Activated CD4-positive, alpha-beta T cell treated with anti-CD3 and anti-CD28 coated beads, Interleukin-2, amount 50 U/mL, for 48 hours (primary cell): ENCODE results near the gene SYTL4.

ENCODE experiments used
- DNase-seq, 2 experiments: peaks; one replicate each; pipeline ENCODE4 v3.0.0-alpha.2; 2020

SYTL4 gene

GRCh38 chrX:100687546-100687945 lies 44.4 kb downstream of the SYTL4 start:
- DNase-seq: no peak

GRCh38 chrX:100687128-100687527 lies 44.8 kb downstream of the SYTL4 start:
- peak; percentile 2 to 9 for DNase-seq

GRCh38 chrX:100685997-100686305 lies 46.0 kb downstream of the SYTL4 start:
- no peak for DNase-seq

- DNase-seq: peak; percentile 62 to 68
These were observed 46.5 kb downstream of the SYTL4 start for GRCh38 chrX:100685284-100685996.

- DNase-seq: no peak
These were observed 49.0 kb downstream of the SYTL4 start for GRCh38 chrX:100682939-100683338.

- DNase-seq: no peak
These were observed 50.3 kb downstream of the SYTL4 start for GRCh38 chrX:100681599-100681998.

GRCh38 chrX:100680756-100681155 lies 51.2 kb downstream of the SYTL4 start:
- no peak for DNase-seq

- DNase-seq: no peak
These were observed 54.2 kb downstream of the SYTL4 start for GRCh38 chrX:100677611-100678181.

GRCh38 chrX:100674705-100675104 lies 57.2 kb downstream of the SYTL4 start:
- DNase-seq: no peak

GRCh38 chrX:100673397-100673953 lies 58.4 kb downstream of the SYTL4 start:
- DNase-seq: no peak

- DNase-seq: no peak
These were observed 59.0 kb downstream of the SYTL4 start for GRCh38 chrX:100672966-100673365.

GRCh38 chrX:100663642-100664041 lies 68.3 kb downstream of the SYTL4 start:
- no peak for DNase-seq

- no peak for DNase-seq
These were observed 69.1 kb downstream of the SYTL4 start for GRCh38 chrX:100662796-100663195.

GRCh38 chrX:100662170-100662569 lies 69.8 kb downstream of the SYTL4 start:
- DNase-seq: no peak

- no peak for DNase-seq
These were observed 72.3 kb downstream of the SYTL4 start for GRCh38 chrX:100659431-100660137.

- no peak for DNase-seq
These were observed 73.0 kb downstream of the SYTL4 start for GRCh38 chrX:100658941-100659381.

- no peak for DNase-seq
These were observed 77.7 kb downstream of the SYTL4 start for GRCh38 chrX:100654261-100654660.

- DNase-seq: no peak
These were observed 79.7 kb downstream of the SYTL4 start for GRCh38 chrX:100652266-100652665.

- no peak for DNase-seq
These were observed 81.1 kb downstream of the SYTL4 start for GRCh38 chrX:100650841-100651240.

GRCh38 chrX:100649550-100650356 lies 82.2 kb downstream of the SYTL4 start:
- no peak for DNase-seq

- DNase-seq: no peak
These were observed 83.2 kb downstream of the SYTL4 start for GRCh38 chrX:100648458-100649417.

- no peak for DNase-seq
These were observed 84.2 kb downstream of the SYTL4 start for GRCh38 chrX:100647739-100648138.
